ENCODE results near the gene CACNA2D3.

DNA sequence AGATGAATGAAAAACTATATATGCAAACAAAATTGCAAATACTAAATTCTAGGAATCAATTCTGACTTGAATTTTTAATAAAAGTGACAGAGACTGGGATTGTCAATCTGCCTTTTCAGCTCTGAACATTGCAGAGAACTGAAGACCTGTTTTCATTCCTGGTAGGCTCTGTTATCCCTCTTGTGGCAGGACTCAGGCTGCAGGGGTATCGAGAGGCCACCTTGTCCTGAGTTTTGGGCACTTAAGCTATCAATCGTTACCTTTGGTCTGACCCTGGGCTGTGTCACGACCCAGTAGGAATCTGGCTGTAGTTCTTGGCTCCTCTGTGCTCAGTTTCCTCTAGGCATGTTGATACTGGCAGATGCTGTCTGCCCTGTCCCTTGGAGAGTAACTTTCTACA lies 238.0 kb downstream of the CACNA2D3 start:
- TF ChIP-seq, protein P1, sequence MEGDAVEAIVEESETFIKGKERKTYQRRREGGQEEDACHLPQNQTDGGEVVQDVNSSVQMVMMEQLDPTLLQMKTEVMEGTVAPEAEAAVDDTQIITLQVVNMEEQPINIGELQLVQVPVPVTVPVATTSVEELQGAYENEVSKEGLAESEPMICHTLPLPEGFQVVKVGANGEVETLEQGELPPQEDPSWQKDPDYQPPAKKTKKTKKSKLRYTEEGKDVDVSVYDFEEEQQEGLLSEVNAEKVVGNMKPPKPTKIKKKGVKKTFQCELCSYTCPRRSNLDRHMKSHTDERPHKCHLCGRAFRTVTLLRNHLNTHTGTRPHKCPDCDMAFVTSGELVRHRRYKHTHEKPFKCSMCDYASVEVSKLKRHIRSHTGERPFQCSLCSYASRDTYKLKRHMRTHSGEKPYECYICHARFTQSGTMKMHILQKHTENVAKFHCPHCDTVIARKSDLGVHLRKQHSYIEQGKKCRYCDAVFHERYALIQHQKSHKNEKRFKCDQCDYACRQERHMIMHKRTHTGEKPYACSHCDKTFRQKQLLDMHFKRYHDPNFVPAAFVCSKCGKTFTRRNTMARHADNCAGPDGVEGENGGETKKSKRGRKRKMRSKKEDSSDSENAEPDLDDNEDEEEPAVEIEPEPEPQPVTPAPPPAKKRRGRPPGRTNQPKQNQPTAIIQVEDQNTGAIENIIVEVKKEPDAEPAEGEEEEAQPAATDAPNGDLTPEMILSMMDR (IDR thresholded peaks at IDR 0.05; ENCODE audit: low read depth, low read length, missing input control) = no peak
- TF ChIP-seq JUND (IDR thresholded peaks at IDR 0.05) (no peak), GABPA (IDR thresholded peaks at IDR 0.05 in 1 of 2, conservative IDR thresholded peaks at IDR 0.05 in 1 of 2) (no peak), TAF1 (conservative IDR thresholded peaks at IDR 0.05) (no peak), HNF4A (conservative IDR thresholded peaks at IDR 0.05) (no peak), YY1 (IDR thresholded peaks at IDR 0.05) (no peak)
- TF ChIP-seq, protein P2, sequence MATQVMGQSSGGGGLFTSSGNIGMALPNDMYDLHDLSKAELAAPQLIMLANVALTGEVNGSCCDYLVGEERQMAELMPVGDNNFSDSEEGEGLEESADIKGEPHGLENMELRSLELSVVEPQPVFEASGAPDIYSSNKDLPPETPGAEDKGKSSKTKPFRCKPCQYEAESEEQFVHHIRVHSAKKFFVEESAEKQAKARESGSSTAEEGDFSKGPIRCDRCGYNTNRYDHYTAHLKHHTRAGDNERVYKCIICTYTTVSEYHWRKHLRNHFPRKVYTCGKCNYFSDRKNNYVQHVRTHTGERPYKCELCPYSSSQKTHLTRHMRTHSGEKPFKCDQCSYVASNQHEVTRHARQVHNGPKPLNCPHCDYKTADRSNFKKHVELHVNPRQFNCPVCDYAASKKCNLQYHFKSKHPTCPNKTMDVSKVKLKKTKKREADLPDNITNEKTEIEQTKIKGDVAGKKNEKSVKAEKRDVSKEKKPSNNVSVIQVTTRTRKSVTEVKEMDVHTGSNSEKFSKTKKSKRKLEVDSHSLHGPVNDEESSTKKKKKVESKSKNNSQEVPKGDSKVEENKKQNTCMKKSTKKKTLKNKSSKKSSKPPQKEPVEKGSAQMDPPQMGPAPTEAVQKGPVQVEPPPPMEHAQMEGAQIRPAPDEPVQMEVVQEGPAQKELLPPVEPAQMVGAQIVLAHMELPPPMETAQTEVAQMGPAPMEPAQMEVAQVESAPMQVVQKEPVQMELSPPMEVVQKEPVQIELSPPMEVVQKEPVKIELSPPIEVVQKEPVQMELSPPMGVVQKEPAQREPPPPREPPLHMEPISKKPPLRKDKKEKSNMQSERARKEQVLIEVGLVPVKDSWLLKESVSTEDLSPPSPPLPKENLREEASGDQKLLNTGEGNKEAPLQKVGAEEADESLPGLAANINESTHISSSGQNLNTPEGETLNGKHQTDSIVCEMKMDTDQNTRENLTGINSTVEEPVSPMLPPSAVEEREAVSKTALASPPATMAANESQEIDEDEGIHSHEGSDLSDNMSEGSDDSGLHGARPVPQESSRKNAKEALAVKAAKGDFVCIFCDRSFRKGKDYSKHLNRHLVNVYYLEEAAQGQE (IDR thresholded peaks at IDR 0.05) = no peak
